Small intestine (tissue), 7 donors: ENCODE results near the gene LRMDA. TPM values are rescaled to one million over a fixed set of nuclear protein-coding genes. Genes with fewer than 3 reads are reported as not detected.
A peak's percentile ranks its signal among the peaks of the same experiment; 100 is the strongest.

Source experiments
- DNase-seq, 2 donors: peaks; one replicate each; pipeline versions ENCODE4 v3.0.0 to v3.0.0-alpha.2; 2013
- FAIRE-seq: peaks from 2 replicates; lab custom pipeline; 2012; peaks lifted over from hg19 to GRCh38; lab: Jason Lieb, UNC
- H3K27ac ChIP-seq, 3 donors: one replicate each; pipeline ENCODE4 v1.5.1; 2013; ENCODE audit warnings: low read length in 2 of 3, mild to moderate bottlenecking in 2 of 3, control low read depth in 1 of 3, inconsistent platforms in 1 of 3, low read depth in 1 of 3, moderate library complexity in 1 of 3
- H3K27me3 ChIP-seq, 3 donors: one replicate each; pipeline ENCODE4 v1.6.1; 2013; ENCODE audit warnings: low read length in 3 of 3, inconsistent platforms in 1 of 3; ENCODE audit not compliant: control insufficient read depth in 3 of 3, insufficient read depth in 3 of 3
- H3K36me3 ChIP-seq, 3 donors: one replicate each; pipeline ENCODE4 v1.6.1; 2013; ENCODE audit warnings: low read length in 3 of 3, inconsistent platforms in 1 of 3, low read depth in 1 of 3, mild to moderate bottlenecking in 1 of 3, moderate library complexity in 1 of 3; ENCODE audit not compliant: control insufficient read depth in 3 of 3, insufficient read depth in 2 of 3
- H3K4me1 ChIP-seq, 3 donors: one replicate each; pipeline ENCODE4 v1.6.1; 2013; ENCODE audit warnings: low read length in 2 of 3, inconsistent platforms in 1 of 3, low read depth in 1 of 3, mild to moderate bottlenecking in 1 of 3, moderate library complexity in 1 of 3; ENCODE audit not compliant: control insufficient read depth in 3 of 3, insufficient read depth in 2 of 3
- H3K4me3 ChIP-seq, 3 donors: one replicate each; pipeline ENCODE4 v1.5.1; 2013; ENCODE audit warnings: low read length in 3 of 3, control low read depth in 1 of 3, inconsistent platforms in 1 of 3, low read depth in 1 of 3, mild to moderate bottlenecking in 1 of 3, moderate library complexity in 1 of 3
- H3K9me3 ChIP-seq, 2 donors: one replicate each; pipeline ENCODE4 v1.6.1; 2013; ENCODE audit warnings: low read depth in 1 of 2, low read length in 1 of 2; ENCODE audit not compliant: control insufficient read depth in 2 of 2, insufficient read depth in 1 of 2
- WGBS, 3 donors: extraction: QIAGEN DNeasy Blood & Tissue Kit; methylation state at CpG; one replicate each; pipeline ENCODE4 v1.1.7; 2013; 5-methylcytosine and 5-hydroxymethylcytosine counted together
- polyA plus RNA-seq, 4 donors: library from polyadenylated mRNA; stranded (reverse) in 3 of 4; unstranded in 1 of 4; fragments of 200-250 nt in 3 of 4; fragments of 120-200 nt in 1 of 4; gene quantifications; one replicate each; pipeline versions ENCODE4 v1.2.1 to v1.2.3, GENCODE V29; 2013
- donor health status: healthy with polysubstance abuse.
- donor health status: control.
- donor health status: control.
- donor health status: Bipolar disorder and iron deficiency.
- donor health status: healthy.

Gene LRMDA
- polyA plus RNA-seq, 4 donors: 5.6 to 16.2 (median 6.0) TPM; not detected in 1

DNA sequence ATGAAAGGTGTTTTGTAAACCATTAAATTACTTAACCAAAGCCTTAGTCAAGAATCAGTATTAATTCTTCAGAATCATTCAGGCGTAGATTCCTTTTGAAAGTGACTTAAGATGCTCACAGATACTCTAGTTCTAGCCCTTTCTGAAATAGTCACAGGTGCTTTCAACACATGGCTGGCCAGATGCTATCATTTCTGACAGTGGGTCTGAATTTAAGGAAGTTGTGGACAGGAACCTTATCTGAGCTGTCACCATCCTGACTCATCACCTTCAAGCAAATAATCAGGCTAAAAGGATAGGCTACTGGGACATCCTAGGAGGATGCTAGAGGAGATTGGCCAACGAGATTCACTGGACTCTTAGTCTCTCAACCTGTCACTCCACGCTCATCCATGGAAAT is 501.5 kb downstream of the LRMDA start:
- Histone ChIP-seq H3K4me1 (no peaks in the 10 kb centered on the region), H3K9me3 (no peaks in the 10 kb centered on the region), H3K36me3 (no peaks in the 10 kb centered on the region), H3K27me3 (no peaks in the 10 kb centered on the region), H3K27ac (no peak overlapping the region), H3K4me3 (no peak overlapping the region)
- DNase-seq (no peak), FAIRE-seq (no peak)
- 80 to 87% (median 83%) methylated on average over 3 of the region's 3 CpGs for WGBS, 3 donors

DNA sequence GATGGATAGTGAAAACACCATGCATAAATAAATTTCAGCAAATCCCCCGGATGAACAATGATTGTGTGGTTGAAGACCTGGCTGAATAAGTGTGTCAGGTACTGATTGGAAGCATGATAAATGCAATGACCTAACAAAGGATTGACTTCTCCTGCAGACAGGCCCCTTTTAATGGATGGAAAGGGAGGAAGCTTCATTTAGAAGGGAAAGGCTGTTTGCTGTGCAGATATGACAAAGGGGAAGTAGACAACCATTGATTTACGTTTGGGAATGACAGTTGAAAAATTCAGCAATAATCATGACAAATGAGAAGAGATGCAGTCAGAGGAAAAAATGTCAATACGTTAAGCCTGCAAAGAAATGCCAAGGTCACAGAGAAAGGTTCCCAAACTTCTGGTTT is 503.8 kb downstream of the LRMDA start:
- H3K36me3 ChIP-seq: no peaks in the 10 kb centered on the region
- no peaks in the 10 kb centered on the region for H3K9me3 ChIP-seq
- H3K27ac ChIP-seq: no peak overlapping the region
- WGBS, 3 donors: 59 to 74% (median 60%) methylated on average over 3 of the region's 3 CpGs
- no peaks in the 10 kb centered on the region for H3K4me1 ChIP-seq
- no peak for FAIRE-seq
- no peaks in the 10 kb centered on the region for H3K27me3 ChIP-seq
- no peak overlapping the region for H3K4me3 ChIP-seq
- no peak for DNase-seq

DNA sequence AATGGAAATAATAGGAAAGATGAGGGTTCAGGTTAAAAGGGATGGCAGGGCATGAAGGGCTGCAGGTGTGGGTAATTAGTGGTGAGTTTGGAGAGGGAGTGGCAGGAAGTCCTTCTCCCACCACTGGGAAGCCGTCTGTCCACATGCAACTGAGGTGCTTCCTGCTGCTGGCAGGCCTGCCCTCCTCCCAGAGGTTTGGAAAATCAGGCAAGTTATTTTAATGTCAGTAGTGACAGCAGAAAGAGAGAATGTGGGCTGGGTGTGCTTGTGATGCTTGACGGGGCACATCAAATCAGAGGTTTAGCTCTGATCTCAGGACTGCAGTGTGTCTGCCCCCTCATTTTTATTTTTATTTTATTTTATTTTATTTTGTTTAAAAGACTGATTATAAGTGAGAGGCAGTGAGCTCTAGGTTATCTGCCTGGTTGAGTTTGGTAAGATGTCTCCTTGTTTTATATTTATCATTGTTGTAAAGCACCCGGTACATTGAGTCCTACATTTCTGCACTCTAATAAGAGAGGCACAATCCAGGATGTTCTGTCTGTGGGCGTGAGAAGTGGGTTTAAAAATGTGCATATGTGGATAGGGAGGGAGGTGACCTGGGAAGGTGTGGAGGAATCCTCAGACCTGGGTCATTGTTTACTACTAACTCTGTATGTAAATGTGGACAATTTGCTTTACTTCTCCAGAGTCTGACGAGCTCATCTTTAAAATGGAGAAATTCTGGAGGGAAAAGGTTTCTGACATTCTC is 504.4 kb downstream of the LRMDA start:
- Histone ChIP-seq H3K27me3 (no peaks in the 10 kb centered on the region), H3K27ac (no peak overlapping the region), H3K9me3 (no peaks in the 10 kb centered on the region), H3K4me1 (no peaks in the 10 kb centered on the region), H3K36me3 (no peaks in the 10 kb centered on the region), H3K4me3 (no peak overlapping the region)
- FAIRE-seq (no peak), DNase-seq (no peak)
- WGBS, 3 donors: 72 to 80% (median 78%) methylated on average over 5 of the region's 5 CpGs

DNA sequence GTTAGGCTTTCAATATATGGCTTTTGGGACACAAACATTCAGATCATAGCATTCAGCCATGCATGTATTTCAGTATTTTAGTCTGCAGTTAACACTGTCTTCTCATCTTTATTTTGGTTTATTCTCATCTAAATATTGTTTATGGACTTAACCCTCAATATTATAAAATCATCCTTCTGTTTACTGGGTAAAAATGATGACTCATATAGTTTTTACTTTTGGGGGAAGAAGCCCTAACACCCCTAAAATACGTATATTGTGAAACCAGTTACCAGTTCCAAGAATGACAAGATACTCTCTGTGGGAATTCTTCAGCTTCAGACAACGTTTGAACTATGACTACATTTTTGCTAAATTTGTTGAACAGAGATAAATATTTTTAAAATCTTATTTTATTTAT is 505.4 kb downstream of the LRMDA start:
- Histone ChIP-seq H3K27ac (no peak overlapping the region), H3K4me1 (no peaks in the 10 kb centered on the region), H3K27me3 (no peaks in the 10 kb centered on the region), H3K4me3 (no peak overlapping the region), H3K9me3 (no peaks in the 10 kb centered on the region), H3K36me3 (no peaks in the 10 kb centered on the region)
- FAIRE-seq (no peak), DNase-seq (no peak)
- 57 to 79% (median 61%) methylated on average over 2 of the region's 2 CpGs for WGBS, 3 donors

DNA sequence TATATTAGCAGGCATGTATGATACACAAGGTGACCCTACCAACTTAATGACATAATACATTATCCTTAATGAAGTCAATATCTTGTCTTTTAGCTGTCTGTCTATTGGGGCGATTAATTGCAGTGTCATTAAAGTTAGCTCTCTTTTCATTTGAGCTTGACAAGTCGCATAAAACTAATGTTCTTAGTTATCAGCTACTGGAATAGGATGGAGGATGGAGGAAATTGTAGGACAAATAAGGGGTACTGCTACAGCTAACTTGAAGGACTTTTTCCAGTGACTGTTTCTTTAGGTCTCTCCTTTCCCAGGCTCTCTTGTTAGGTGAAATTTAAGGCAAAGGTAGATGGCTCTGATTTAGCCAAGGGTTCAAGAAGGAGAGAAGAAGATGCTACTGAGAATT is 506.4 kb downstream of the LRMDA start:
- H3K4me3 ChIP-seq: no peak overlapping the region
- FAIRE-seq (no peak), DNase-seq (no peak)
- H3K4me1 ChIP-seq: no peaks in the 10 kb centered on the region
- WGBS, 3 donors: 76 to 84% (median 77%) methylated on average over 2 of the region's 2 CpGs
- H3K9me3 ChIP-seq: no peaks in the 10 kb centered on the region
- no peaks in the 10 kb centered on the region for H3K27me3 ChIP-seq
- H3K36me3 ChIP-seq: no peaks in the 10 kb centered on the region
- H3K27ac ChIP-seq: no peak overlapping the region

DNA sequence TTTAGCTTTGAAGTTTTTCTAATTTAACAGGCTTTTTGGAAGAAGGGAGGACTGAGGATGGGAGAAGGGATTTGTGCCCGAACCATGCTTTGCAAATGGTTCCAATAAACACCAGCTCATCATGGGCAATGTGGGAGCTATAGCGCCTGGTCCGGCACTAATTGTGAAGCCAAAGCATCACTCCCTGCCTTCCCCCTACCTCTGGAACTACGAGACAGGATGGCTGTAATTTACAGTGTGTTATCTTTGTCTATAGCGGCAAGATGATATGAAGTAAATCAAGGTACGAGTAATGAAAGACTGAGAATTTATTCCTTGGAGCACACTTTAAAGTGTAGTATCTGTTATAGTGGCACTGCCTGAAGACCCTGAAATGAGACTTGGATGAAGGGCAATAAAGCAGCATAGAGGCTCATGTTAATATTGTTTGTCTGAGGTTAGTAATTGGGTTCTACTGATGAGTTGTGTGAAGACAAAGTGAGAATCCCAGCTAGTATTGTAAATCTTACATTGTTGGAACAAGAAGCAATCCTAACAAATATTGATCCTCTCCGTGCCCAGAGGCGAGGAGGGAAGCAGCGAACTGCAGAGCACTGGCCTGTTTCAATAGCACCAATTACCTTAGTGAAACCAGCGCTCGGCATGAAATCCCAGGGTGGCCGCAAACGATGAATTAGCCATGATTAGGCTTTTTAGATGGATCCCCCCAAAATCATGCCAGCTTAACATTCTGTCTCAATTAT is 507.1 kb downstream of the LRMDA start:
- H3K36me3 ChIP-seq: no peaks in the 10 kb centered on the region
- H3K4me1 ChIP-seq: no peaks in the 10 kb centered on the region
- no peaks in the 10 kb centered on the region for H3K9me3 ChIP-seq
- no peak overlapping the region for H3K27ac ChIP-seq
- WGBS, 3 donors: 89 to 93% (median 90%) methylated on average over 13 of the region's 13 CpGs
- no peak for DNase-seq
- no peak overlapping the region for H3K4me3 ChIP-seq
- H3K27me3 ChIP-seq: no peaks in the 10 kb centered on the region
- FAIRE-seq: no peak

DNA sequence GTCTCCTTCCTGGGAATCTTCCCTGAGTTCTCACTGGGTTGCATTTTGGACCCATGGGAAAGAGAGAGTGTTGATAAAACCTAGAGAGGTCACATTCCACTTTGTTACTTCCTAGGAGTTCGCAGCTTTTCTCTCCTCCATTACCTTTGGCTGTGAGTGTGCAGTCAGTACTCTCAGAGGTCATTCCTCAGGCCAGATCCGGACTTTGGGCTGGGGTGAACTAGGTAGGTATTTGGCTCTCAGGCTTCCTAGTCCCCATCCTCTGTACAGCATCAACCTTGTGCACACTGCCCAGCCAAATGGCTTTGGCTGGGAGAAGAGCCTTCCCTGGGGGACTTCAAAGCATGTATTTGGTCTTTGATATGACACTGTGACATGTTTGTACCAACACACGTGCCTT is 508.1 kb downstream of the LRMDA start:
- no peaks in the 10 kb centered on the region for H3K9me3 ChIP-seq
- H3K36me3 ChIP-seq: no peaks in the 10 kb centered on the region
- DNase-seq (peak in 1 of 2 donors; percentile 9), FAIRE-seq (no peak)
- H3K4me3 ChIP-seq: no peak overlapping the region
- H3K27me3 ChIP-seq: no peaks in the 10 kb centered on the region
- WGBS, 3 donors: 22 to 60% (median 26%) methylated on average over 3 of the region's 3 CpGs
- H3K27ac ChIP-seq: no peak overlapping the region
- H3K4me1 ChIP-seq: no peaks in the 10 kb centered on the region

DNA sequence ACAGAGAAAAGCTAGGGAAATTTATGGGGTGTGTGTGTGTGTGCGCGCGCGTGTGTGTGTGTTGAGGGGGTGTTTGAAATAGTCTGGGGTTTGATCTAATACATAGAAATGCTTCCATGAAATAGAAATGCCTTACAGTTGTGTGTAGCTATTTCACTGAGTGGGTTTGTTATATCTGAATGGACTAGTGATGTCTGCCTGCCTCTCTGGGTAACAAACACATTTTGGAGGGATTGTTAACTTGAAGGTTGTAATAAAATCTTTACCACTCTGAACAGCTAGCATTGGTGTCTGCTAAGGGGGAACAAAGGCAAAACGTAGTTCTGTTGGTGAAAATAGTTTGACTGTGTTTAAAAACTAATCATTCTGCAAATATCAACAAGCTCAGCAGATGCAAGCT is 509.3 kb downstream of the LRMDA start:
- 88 to 93% (median 88%) methylated on average over 5 of the region's 5 CpGs for WGBS, 3 donors
- no peaks in the 10 kb centered on the region for H3K36me3 ChIP-seq
- DNase-seq (no peak), FAIRE-seq (no peak)
- H3K27ac ChIP-seq: no peak overlapping the region
- H3K4me3 ChIP-seq: no peak overlapping the region
- peaks cover 0 to 3% of the 10 kb centered on the region in 2 donors for H3K9me3 ChIP-seq
- H3K27me3 ChIP-seq: no peaks in the 10 kb centered on the region
- H3K4me1 ChIP-seq: no peaks in the 10 kb centered on the region
